Prostate gland (tissue), 2 donors: Measurements from ENCODE around the gene SIRT5.

Experiments
- POLR2A ChIP-seq: fragments of 450-650 bp; IDR thresholded peaks from one replicate; pipeline ENCODE4 v1.6.1; 2016; ENCODE audit warnings: antibody characterized with exemption, mild to moderate bottlenecking
- POLR2AphosphoS5 ChIP-seq: sonication (generic); formaldehyde crosslinking; IDR thresholded peaks from one replicate; pipeline ENCODE4 v1.6.1; 2017; ENCODE audit warnings: antibody characterized with exemption
- TF ChIP-seq, protein P1 (sequence below), 4 experiments: fragments of 200-600 bp in 2 of 4; fragments of 450-650 bp in 2 of 4; sonication (generic) in 2 of 4; IDR thresholded peaks; 1 replicate in 3 of 4; 2 replicates in 1 of 4; pipeline ENCODE4 v1.5.1; 2016 to 2019; ENCODE audit warnings: antibody characterized with exemption in 4 of 4, mild to moderate bottlenecking in 2 of 4, moderate library complexity in 2 of 4

DNA sequence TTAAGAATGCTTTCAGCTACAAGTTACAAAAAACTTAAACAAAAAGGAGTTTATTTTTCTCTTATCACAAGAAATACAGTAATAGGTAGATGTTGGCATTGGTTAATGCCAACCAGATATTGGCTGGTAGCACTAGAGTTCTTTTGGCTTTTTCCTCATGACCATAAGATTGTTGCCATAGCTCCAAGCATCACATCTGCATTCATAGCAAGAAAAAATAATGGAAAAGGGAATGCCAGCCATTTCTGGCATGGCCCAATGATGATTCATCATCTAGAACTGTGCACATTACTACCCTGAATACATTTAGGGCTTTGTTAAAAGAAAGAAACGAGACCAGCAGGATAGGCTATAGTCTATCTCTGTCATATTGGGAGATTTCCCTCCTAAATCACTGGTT lies 20.8 kb upstream of the SIRT5 start:
- TF ChIP-seq POLR2A (no peak), POLR2AphosphoS5 (no peak)
- TF ChIP-seq, protein P1, sequence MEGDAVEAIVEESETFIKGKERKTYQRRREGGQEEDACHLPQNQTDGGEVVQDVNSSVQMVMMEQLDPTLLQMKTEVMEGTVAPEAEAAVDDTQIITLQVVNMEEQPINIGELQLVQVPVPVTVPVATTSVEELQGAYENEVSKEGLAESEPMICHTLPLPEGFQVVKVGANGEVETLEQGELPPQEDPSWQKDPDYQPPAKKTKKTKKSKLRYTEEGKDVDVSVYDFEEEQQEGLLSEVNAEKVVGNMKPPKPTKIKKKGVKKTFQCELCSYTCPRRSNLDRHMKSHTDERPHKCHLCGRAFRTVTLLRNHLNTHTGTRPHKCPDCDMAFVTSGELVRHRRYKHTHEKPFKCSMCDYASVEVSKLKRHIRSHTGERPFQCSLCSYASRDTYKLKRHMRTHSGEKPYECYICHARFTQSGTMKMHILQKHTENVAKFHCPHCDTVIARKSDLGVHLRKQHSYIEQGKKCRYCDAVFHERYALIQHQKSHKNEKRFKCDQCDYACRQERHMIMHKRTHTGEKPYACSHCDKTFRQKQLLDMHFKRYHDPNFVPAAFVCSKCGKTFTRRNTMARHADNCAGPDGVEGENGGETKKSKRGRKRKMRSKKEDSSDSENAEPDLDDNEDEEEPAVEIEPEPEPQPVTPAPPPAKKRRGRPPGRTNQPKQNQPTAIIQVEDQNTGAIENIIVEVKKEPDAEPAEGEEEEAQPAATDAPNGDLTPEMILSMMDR (IDR thresholded peaks at IDR 0.05): no peak
